Activated CD8-positive, alpha-beta memory T cell treated with anti-CD3 and anti-CD28 coated beads, Interleukin-2, amount 50 U/mL, for 48 hours (primary cell): ENCODE results near the gene NKAIN2.
"Not testable (repeated sequence)": the region's sequence is repeated elsewhere in the genome, so short reads cannot be mapped to it uniquely, and the experiment has no call there.

ENCODE experiments used
- DNase-seq: peaks from one replicate; pipeline ENCODE4 v3.0.0-alpha.2; 2020

NKAIN2 gene

DNA sequence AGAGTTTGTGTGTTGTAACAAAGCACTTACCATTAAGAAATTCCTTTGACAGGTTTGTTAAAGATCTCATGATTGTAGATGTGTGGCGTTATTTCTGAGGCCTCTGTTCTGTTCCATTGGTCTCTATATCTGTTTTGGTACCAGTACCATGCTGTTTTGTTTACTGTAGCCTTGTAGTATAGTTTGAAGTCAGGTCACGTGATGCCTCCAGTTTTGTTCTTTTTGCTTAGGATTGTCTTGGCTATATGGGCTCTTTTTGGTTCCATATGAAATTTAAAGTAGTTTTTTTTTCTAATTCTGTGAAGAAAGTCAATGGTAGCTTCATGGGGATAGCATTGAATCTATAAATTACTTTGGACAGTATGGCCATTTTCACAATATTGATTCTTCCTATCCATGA lies 660.9 kb downstream of the NKAIN2 start:
- DNase-seq: not testable (repeated sequence)

DNA sequence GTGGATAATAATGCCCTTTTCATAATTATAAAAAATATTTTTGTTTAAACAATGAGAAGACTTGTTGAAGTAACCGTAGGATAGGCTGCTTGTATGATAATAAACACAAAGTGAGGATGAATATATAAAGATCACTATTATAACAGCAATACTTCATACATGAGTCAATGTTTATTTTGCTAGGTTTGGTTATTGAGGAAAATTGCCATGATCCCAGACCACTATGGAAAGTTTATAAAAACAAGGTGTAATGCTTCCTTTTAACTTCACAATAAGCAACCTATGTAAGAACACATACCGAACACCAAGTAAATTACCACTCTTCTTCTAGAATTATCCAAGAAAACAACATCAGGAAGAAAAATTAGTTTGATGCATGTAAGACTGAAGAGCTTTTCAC lies 663.3 kb downstream of the NKAIN2 start:
- no peak for DNase-seq

DNA sequence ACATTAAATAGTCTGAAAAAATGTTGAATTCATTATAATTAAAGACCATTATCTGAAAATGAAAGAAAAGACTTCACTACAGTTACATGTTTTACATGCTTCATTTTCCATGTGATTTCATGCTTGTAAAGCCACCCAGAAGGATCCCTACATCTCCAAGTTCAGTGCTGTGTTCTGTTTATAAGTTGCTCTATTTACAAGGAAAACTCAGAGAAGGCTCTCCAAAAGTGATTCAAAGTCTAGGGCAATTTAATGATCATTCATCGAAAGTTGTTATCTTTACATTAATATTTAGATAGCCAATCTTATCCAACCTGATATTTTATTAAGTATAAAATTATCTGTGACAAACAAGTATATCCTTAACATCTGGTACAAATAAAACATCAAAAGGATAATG lies 663.7 kb downstream of the NKAIN2 start:
- no peak for DNase-seq

DNA sequence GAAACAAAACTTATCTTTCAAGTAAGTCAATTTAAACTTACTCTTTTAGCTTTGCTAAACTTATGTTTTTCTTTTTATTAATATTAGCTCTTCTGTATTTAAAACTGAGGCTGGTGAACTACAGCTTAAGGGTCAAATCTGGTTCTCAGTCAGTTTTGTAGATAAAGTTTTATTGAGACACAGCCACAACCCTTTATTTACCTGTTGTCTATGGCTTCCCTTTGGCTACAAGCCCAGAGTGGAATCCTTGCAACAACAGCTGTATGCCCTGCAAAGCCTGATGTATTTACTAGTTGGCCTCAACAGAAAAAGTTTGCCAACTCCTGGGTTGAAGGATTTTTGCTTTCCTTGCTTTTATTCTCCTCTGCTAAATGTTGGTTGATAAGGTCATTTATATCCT lies 667.1 kb downstream of the NKAIN2 start:
- no peak for DNase-seq

DNA sequence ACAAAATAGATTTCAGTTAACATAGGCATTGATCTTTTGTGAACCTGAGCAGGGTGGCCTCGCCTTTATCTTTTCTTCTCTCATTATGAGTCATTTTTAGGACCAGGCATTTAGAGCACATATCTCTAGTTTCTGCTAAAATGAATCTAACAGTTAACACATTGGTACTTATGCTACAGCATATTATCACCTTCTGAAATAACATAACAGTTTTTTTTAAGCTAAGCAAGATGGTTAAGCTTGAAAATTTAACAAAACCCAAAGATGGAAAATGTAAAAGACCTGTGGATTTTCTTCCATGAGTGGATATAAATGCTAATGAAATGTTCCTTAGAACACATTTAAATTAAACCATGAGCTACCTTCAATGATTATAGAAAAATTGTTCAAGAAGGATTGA lies 671.5 kb downstream of the NKAIN2 start:
- DNase-seq: no peak

DNA sequence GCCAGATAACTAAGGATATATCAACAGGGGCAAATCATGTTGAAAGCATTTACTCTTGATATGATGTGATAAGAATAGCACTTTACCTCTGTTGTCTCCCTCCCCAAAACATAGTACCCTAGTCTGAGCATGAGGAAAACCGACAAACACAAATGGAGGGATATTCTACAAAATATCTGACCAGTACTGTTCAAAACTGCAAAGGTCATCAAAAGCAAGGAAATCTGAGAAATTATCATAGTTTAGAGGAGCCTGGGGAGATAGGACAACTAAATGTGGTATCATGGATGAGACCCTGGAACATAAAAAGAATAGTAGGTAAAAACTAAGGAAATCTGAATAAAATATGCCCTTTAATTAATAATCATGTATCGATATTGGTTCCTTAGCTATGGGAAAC lies 675.2 kb downstream of the NKAIN2 start:
- DNase-seq: no peak

DNA sequence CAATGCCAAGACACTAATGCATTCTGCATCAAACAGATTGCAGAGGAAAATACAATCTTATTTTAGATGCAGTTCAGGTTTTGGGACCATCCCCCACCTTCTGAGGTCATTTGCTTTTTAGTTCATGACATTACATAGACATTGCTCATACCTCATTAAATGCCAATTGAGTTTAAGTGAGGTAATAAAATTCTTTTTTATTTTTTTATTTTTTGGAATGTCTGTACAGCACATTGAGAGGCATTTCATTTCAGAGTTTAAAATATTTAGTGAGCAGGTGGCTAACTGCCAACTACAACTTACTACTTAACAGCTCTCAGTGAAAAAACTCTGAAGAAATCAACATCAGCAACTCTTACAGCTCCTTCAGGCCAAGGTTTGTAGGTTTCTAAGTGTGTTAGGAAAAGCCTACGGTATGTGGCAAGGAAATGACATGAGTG lies 676.3 kb downstream of the NKAIN2 start:
- DNase-seq: no peak

DNA sequence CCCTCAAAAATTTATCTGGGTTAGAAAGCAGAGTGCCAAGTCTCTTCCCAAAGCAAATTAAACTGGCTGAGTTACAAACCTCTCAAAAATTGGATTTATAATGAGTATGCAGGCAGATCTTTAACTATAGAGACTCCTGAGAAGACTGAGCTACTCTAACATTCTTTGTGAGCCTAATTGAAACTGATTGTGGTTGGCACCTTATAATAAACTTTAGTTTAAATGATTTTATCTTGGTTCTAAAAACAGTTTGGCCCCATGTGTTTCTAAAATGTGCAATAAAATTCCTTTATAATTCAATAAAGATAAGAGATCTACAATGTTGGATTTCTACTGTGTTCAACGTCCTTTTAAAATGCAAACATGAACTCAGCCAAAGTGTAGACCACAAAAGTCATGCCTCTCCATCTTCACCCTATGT lies 678.4 kb downstream of the NKAIN2 start:
- DNase-seq: no peak

DNA sequence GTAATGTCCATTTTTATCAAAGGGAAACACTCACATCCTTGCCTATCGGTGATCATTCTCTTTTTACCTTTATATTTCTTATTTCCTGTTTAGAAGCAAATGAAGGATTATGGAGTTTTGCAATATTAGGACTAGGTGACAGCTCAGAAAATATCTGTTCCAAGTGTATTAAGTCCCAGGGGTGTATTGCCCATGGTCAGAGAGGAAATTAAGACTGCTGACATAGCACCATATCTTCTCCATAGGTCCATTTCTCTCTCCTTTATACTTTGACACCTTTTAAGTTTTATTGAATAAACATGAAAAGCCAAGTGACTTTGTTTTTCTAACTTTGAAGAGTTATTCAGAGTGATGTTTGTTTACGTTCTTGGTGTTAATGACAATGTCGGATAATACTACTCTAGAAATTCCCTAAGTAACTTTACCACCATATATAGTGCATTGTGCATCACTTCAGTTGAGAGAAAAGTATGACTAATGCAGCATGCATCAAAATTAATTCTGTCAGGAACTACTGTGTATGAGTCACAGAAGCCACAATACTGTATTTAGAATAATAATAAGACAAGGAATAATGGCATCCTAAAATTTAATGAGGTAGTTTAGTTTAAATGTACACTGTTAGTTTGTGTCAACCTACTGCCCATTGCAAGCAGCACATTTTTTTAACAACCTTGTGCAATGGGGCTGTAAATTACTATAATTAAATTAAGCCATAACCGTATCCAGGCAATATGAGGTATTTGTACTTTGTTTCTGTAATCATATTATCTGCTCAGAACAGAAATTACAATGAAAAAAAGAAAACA lies 684.2 kb downstream of the NKAIN2 start:
- no peak for DNase-seq

DNA sequence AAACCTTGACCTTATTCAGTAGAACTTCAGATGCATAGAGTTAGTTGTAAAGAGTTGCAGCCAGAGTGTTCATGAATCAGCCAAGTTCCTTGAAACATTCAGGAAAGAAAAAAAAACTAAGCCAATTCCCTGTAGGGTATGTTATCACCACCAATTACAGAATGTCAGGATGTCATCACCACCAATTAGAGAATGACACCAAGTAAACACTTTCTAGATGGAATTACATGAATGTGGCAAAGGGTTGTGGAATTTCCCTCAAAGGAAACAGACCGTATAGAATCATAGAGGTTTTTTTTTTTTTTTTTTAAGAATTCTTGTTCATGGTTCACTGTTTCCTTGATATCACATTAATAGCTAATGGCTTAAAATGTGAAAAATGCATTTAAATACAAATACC lies 686.5 kb downstream of the NKAIN2 start:
- DNase-seq: no peak

DNA sequence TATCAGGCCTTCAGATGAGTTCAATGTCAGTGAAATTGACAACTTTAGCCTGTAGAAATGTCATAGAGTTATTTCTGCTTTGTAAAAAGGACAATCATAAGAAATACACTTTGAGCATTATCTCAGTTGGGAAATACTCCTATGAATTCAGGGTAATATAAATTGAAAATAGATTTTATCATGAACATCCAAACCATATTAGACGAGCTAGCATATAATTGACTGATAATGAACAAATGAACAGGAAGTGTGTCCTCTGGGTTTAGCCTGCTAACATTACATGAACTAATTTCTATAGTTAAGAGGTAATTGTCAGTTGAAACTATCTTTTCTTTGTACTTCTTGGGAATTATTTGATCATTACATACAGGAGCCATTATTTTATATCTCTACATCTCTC lies 689.6 kb downstream of the NKAIN2 start:
- no peak for DNase-seq

DNA sequence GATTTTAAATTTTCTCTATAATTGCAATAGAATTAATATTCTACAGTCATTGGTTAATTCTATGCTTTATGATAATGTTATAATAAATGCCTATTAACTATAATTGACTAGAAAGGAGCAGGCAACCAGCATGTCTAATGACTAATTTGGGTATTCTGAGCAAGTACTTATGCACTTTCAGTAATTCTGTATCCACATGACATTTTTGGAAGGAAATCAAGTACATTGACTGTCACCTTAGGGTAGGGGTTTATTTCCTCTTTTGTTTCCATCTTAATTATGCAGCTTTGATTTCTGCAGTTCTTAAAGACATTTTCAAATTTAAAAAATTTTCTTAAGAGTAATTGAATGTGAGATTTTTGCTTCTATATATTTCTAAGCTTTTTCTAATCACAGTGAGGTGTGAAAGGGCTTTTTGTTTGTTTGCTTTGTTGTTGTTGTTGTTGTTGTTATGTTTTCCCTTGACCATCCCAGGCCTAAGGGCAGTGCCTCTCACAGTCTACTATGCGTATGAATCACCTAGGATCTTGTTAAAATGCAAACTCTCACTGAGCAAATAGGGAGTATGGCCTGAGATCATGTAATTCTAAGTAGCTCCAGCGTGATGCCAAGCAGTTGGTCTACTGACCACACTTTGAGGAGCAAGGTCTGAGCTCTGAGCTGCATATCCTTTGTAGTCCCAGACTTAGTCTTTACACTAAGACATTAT lies 691.4 kb downstream of the NKAIN2 start:
- no peak for DNase-seq

DNA sequence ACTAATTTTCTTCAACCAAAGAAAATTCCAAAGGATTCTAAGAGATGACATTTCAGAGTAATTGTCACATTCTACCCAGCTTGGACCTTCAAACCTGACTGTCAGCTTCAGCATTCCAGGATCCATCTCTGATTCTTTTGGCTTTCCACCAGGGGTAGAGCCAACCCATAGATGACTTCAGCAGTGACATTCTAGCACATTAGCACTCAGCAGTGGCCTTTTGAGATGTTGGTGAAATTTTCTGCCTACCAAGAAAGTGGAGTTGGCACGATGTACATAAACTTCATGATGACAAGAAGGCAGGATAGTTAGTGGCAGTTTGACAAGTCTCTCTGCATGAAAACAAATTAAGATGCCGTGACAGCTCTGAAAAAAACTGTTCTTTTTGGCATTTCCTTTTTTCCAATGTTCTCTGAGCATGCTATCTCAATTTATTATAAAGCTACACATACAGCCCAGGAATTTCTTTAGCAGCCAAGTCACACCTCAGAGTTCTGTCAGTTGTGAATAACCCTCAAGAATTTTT lies 692.1 kb downstream of the NKAIN2 start:
- DNase-seq: no peak

DNA sequence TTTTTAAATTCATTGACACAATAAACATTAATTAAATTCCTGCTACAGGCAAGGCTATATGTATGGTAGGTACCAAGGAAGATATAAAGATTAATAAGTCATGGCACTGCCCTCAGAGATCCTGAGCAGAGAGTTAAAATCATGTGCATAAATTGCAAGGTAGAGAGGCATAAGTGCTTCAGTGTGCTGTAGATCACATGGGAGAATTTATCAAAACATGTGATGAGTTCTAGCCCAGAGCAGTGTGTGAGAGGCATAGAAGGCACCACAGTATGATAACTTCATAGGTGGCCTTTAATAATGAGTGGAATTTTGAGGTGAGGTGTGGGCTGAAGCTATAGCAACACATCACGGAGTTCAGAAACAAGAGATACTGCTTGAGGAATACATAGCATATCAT lies 692.7 kb downstream of the NKAIN2 start:
- no peak for DNase-seq

DNA sequence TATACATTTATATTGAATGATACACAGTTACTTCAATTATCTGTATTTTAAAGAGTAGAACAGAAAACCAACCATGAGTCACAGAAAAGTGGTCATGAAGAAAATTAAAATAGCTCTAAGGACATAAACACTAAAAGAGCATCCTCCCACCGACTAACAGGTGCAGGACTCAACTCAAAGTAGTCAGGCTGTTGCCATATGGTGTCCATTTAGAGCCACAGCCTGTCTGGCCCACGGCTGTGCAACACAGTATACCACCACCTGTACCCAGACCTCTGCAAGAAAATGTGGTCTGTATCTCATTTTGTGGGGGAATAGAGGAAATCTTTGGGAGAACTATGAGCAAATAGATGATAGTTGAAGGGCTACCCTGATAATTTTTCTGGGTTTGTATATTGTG lies 708.8 kb downstream of the NKAIN2 start:
- DNase-seq: no peak

DNA sequence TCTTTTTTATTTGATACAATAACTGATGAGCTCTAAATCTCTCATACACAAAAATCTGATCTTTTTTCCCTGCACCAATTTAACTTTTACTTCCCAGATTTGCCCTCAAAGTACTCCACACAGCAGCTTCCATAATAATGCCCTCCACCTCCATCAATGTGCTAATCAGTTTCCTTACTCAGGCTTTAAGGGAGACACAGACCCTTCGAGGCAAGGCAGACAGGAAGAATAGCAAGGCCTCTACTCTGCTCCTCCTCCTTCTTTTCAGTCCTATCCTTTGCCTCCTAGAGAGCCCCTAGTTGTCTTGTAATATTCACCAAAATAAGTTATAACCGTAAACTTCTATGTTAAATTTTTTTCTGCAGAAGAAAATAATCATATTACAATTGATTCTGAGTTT lies 713.7 kb downstream of the NKAIN2 start:
- no peak for DNase-seq

DNA sequence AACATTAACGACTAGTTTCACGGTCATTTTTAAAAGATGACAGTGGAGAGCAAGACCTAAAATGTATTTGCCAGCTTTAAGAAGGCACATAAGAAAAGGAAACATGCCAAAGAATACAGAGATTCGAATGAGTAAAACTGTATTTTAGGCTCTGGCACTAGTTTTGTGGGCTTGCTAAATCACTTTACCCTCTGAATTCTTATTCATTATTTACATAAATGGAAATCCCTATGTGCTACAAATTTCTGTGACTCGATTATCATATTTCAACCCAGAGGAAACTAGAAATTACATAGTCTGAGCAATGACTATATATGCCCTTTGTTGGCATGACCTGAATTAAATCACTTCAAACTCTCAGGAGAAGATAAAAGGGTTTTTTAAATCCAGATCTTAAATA lies 716.8 kb downstream of the NKAIN2 start:
- DNase-seq: no peak

DNA sequence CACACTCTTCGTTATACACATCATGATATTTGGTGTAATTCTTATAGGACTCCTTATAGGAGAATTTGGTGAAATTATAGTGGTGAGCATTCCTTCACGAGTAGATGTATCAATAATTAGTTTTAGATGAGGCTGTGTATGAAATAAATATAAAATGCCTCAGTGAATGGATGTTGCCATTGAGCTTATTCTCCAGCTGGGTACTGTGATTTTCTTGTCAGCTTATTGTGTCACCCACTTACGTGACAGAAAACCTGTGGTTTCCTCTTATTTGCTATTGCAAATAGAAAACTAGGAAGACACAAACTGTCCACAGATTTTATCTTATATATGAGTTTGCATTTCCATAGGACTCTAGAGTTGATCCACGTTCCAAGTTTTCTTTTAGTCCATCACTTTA lies 718.7 kb downstream of the NKAIN2 start:
- no peak for DNase-seq

DNA sequence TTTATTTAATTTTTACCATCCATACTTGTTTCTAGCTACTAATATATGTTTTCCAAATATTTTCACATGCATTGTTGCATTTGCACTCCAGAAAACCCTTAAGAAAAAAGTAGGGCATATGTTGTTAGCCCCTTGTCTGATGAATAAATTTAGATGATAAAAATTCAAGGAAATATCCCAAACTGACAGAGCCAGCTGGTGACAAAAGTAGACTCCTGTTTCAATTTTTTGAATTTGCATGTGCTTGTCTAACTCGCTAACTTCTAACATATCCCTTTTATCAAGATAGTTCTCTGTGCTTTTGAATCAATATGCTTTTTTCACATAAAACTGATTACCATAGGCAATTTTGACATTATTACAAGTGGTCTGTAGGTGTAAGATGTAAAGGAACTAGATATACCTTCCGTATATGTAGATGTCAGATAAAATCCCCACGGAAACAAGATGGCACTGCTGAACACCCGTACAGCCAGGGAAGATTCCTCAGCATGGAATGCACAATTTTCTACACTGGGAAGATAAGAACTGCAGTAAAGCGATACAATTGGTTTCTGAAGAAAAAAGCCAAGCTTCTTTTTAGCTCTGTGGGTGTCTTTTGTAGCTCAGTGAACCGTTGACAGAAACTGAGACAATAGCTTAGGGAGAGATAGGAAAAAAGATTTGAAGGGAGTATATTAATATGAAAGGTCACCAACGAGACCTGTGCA lies 721.0 kb downstream of the NKAIN2 start:
- DNase-seq: no peak

DNA sequence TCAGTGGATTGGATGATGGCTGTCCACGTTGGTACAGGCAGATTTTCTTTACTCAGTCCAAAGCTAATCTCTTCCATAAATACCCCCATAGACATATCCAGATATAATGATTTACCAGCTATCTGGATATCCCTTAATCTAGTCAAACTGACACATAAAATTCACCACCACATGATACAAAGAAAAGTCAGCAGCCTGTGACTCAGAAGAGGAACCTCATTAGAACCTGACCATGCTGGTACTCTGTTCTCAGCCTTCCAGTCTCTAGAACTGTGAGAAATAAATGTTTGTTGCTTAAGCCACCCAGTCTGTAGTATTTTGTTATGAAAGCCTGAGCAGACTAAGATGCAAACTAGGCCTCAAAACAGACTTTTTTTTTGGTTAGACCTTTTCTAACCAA lies 727.3 kb downstream of the NKAIN2 start:
- no peak for DNase-seq

DNA sequence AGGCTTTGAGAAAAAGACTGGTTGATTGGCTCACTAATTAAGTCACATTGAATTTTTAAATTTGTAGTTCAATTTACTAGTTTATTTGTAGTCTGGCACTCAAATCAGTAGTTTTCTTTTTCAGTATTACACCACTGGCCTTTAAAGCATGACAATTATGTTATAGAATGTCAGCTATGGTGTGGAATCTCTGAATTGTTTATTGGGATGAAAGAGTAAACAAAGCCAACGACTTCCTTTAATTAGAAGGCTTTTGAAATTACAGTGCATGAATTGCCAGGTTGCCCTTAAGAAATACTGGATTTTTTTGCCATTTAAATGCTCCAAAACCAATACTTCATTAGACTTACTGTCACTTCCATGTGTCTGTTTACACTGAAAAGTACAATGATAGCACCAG lies 731.6 kb downstream of the NKAIN2 start:
- no peak for DNase-seq

DNA sequence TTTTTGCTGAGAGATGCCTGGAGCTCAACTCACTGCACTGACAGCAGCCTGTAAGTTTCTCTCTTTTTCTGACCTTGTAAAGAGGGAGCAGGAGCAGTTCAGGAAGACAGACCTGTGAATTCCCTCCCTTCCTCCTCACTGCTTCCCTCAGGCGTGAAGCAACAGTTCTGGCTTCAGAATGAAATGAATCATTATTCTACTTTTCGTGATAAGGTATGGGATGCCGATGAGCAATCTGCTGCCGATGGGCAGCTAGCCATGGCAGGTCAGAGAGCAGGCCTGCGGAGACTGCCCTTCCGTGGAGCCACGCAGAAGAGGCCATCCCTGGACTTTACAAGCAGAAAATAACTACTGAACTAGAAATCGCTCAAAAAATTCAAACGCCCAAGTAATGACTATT lies 732.1 kb downstream of the NKAIN2 start:
- DNase-seq: no peak

DNA sequence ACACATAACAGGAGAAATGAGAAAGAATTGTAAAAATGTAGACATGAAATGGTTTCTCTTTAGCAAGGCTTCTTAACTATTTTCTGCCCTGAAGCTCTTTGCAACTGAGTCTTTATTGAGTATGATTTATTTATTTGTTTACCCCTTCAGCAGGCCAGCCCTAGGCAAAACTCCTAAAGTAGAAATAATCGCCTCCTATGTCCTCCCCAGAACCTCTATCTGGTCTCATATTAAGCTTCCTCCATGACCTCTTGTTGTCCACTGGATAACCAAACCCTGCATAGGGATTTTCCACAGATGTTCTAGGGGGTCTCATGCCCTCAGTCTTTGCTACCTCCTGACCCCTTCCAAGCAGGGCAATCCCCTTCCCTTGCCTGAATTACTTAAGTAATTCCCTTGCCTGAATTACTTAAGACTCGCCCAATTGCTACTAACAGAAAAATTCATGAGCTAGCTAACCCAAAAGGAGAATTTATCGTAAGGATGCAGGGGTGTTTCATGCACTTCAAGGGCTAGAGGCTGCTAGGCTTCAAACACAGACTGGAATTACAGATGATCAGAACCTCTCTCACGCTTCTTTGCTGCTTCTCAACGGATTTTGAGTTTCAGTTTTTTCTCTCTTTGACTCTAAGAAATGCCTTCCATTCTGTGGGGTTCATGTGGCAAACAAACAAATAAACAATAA lies 732.6 kb downstream of the NKAIN2 start:
- DNase-seq: no peak
